HFF-Myc (cell line): ENCODE measurements around the gene SCN1B.

ENCODE experiments used
- DNase-seq: peaks from one replicate; pipeline ENCODE4 v3.0.0-alpha.2; 2011; ENCODE audit warnings: low read depth; ENCODE audit errors: extremely low read depth
- H3K4me3 ChIP-seq: replicated peaks from 2 replicates; pipeline ENCODE4 v1.5.1; 2011; ENCODE audit warnings: low read depth, mild to moderate bottlenecking, control low read depth, low read length
- CTCF ChIP-seq: IDR thresholded peaks from 2 replicates; pipeline ENCODE4 v1.5.1; 2012; ENCODE audit warnings: mild to moderate bottlenecking, low read depth, low read length, control low read depth; ENCODE audit errors: missing control alignments

The SCN1B gene

GRCh38 chr19:35033067-35034004 lies 3.1 kb downstream of the SCN1B start:
- H3K4me3 ChIP-seq: no peak overlapping the region
- TF ChIP-seq CTCF: no peak
- no peak for DNase-seq

GRCh38 chr19:35034005-35034502 lies 3.8 kb downstream of the SCN1B start:
- no peak overlapping the region for H3K4me3 ChIP-seq
- TF ChIP-seq CTCF: no peak
- no peak for DNase-seq

- DNase-seq: no peak
- no peak for TF ChIP-seq CTCF
- H3K4me3 ChIP-seq: no peak overlapping the region
These were observed 4.5 kb downstream of the SCN1B start for GRCh38 chr19:35034588-35035382.

GRCh38 chr19:35037716-35038622 lies 7.7 kb downstream of the SCN1B start:
- H3K4me3 ChIP-seq: no peak overlapping the region
- TF ChIP-seq CTCF: no peak
- DNase-seq: no peak

- no peak for DNase-seq
- H3K4me3 ChIP-seq: no peak overlapping the region
- TF ChIP-seq CTCF: no peak
These were observed 8.6 kb downstream of the SCN1B start for GRCh38 chr19:35038623-35039512.
